ENCODE data around the gene SLC13A3. TPM values are rescaled to one million over a fixed set of nuclear protein-coding genes. Genes with fewer than 3 reads are reported as not detected.

The SLC13A3 gene
- total RNA-seq, 1 experiment from 2014 or later, result not detected

GRCh38 chr20:46588532-46589511 is 62.4 kb downstream of the SLC13A3 start:
- H3K27me3 ChIP-seq, result peaks cover 6% of the 10 kb centered on the region
- no peaks in the 10 kb centered on the region for H3K36me3 ChIP-seq
- H3K4me3 ChIP-seq, result no peak overlapping the region
- DNase-seq, result no peak
- H3K9me3 ChIP-seq, result no peaks in the 10 kb centered on the region

GRCh38 chr20:46587986-46588385 is 63.3 kb downstream of the SLC13A3 start:
- H3K4me3 ChIP-seq, result no peak overlapping the region
- DNase-seq, result no peak
- H3K36me3 ChIP-seq, result no peaks in the 10 kb centered on the region
- no peaks in the 10 kb centered on the region for H3K9me3 ChIP-seq
- peaks cover 6% of the 10 kb centered on the region for H3K27me3 ChIP-seq

GRCh38 chr20:46586724-46587123 is 64.5 kb downstream of the SLC13A3 start:
- DNase-seq, result no peak
- no peaks in the 10 kb centered on the region for H3K36me3 ChIP-seq
- H3K27me3 ChIP-seq, result peaks cover 6% of the 10 kb centered on the region
- H3K9me3 ChIP-seq, result no peaks in the 10 kb centered on the region
- H3K4me3 ChIP-seq, result no peak overlapping the region

GRCh38 chr20:46584508-46584907 is 66.8 kb downstream of the SLC13A3 start:
- Histone ChIP-seq H3K4me3 (no peak overlapping the region), H3K27me3 (peaks cover 6% of the 10 kb centered on the region), H3K9me3 (no peaks in the 10 kb centered on the region), H3K36me3 (no peaks in the 10 kb centered on the region)
- DNase-seq, result no peak

- no peaks in the 10 kb centered on the region for H3K9me3 ChIP-seq
- H3K36me3 ChIP-seq, result no peaks in the 10 kb centered on the region
- DNase-seq, result no peak
- no peak overlapping the region for H3K4me3 ChIP-seq
- H3K27me3 ChIP-seq, result peaks cover 6% of the 10 kb centered on the region
These were observed 67.6 kb downstream of the SLC13A3 start for GRCh38 chr20:46583411-46584214.

DNA sequence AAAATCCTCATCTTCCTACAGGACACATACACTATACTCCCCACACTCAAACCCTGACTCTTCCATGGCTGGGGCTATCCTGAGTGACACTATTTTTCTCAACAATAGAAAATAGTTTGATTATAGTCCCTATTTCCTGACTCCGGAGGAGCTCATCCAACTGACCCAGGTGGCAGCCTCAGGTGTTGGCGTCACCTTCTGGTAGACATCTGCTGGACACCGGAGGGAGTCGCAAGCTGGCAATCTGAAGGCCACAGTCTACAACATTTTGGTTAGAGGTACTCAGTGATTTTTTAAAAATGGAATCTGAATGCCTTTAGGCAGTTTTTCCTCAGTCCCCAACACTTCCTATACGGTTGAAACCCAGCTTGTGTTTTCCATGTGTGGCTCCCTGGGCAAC is 68.6 kb downstream of the SLC13A3 start:
- Histone ChIP-seq H3K36me3 (no peaks in the 10 kb centered on the region), H3K27me3 (peaks cover 6% of the 10 kb centered on the region), H3K9me3 (no peaks in the 10 kb centered on the region), H3K4me3 (no peak overlapping the region)
- DNase-seq, result no peak

DNA sequence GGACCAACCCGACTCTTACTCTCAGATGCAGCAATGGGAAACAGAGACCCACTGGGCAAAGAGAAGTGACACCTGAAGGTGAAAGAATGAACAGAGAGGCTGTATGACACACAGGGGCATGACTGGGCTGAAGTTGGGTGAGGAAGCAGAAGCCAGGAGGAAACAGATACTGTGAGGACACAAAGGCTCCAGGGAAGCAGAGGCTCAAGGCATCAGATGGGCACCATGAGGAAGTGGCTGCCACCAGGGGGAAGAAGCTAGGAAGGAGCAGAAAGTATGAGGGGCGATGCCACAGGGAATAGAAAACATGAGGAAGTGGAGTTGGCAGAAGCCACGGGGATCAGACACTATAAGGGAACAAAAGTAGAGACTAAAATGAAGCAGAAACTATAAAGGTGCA is 69.9 kb downstream of the SLC13A3 start:
- no peak for DNase-seq
- Histone ChIP-seq H3K4me3 (no peak overlapping the region), H3K9me3 (no peaks in the 10 kb centered on the region), H3K27me3 (peaks cover 6% of the 10 kb centered on the region), H3K36me3 (no peaks in the 10 kb centered on the region)

DNA sequence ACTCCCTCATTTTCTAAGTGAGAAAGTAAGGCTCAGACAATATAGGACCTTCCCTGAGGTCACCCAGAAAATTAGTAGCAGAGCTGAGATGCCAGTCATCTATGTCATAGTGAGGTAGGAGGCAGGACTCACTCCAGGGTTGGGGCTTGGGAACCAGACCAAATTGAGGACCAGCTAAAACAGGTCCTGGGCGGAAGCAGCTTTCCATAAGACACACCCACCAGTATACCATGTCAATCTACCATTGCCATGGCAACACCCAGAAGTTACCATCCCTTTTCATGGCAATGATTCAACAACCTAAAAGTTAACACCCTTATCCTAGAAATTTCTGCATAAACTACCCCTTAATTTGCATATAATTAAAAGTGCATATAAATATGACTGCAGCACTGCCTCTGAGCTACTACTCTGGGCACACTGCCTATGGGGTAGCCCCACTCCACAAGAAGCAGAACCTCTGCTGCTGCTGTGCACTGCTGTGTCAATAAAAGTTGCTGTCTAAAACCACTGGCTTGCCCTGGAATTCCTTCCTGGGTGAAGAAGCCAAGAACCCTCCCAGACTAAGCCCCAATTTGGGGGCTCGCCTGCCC is 70.5 kb downstream of the SLC13A3 start:
- Histone ChIP-seq H3K4me3 (no peak overlapping the region), H3K36me3 (no peaks in the 10 kb centered on the region), H3K27me3 (peaks cover 6% of the 10 kb centered on the region), H3K9me3 (no peaks in the 10 kb centered on the region)
- DNase-seq, result no peak

GRCh38 chr20:46578745-46579144 is 72.5 kb downstream of the SLC13A3 start:
- no peaks in the 10 kb centered on the region for H3K27me3 ChIP-seq
- H3K4me3 ChIP-seq, result no peak overlapping the region
- H3K9me3 ChIP-seq, result no peaks in the 10 kb centered on the region
- H3K36me3 ChIP-seq, result no peaks in the 10 kb centered on the region
- DNase-seq, result no peak

- Histone ChIP-seq H3K36me3 (no peaks in the 10 kb centered on the region), H3K27me3 (no peaks in the 10 kb centered on the region), H3K4me3 (no peak overlapping the region), H3K9me3 (no peaks in the 10 kb centered on the region)
- DNase-seq, result no peak
These were observed 74.4 kb downstream of the SLC13A3 start for GRCh38 chr20:46576774-46577395.

DNA sequence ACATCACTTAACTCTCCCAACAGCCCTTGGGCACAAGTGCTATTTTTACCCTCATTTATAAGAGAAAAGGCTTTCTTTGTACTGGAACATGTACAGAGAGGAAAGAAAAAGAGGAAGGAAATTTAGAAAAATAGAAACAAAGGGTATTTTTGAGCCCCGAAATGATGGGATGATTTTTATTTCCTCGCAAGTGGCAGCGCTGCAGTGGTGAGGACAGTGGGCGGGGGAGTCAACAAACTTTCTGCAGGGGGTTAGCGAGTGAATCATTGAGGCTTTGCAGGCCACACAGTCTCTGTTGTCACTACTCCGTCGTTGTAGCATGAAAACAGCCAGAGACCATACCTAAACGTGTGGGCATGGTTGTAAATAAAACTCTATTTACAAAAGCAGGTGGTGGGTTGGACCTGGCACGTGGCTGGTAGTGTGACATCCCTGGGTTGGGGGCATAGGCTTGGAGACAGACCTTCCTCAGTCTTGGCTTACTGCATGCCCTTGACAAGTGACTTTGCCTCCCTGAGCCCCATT is 75.3 kb downstream of the SLC13A3 start:
- H3K27me3 ChIP-seq, result no peaks in the 10 kb centered on the region
- no peak overlapping the region for H3K4me3 ChIP-seq
- no peak for DNase-seq
- no peaks in the 10 kb centered on the region for H3K36me3 ChIP-seq
- H3K9me3 ChIP-seq, result no peaks in the 10 kb centered on the region

DNA sequence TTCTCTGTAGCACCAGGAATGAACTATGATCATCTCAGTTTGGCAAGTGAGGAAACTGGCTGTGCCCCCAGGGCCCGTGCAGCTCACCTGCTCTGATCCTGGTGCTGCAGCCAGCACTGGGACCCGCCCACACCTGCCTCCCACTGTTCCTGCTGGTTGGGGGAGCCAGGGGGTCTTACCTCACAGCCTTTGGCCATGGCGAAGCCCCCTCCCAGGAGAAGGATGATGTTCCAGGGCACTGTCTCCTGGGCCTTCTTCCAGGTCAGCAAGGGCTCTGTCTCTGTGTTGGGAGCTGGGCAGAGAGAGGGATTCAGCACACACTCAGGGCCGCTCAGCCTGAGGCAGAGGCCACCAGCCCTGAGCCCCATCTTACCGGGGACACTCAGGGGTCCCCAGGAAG is 75.9 kb downstream of the SLC13A3 start:
- no peak overlapping the region for H3K4me3 ChIP-seq
- no peak for DNase-seq

DNA sequence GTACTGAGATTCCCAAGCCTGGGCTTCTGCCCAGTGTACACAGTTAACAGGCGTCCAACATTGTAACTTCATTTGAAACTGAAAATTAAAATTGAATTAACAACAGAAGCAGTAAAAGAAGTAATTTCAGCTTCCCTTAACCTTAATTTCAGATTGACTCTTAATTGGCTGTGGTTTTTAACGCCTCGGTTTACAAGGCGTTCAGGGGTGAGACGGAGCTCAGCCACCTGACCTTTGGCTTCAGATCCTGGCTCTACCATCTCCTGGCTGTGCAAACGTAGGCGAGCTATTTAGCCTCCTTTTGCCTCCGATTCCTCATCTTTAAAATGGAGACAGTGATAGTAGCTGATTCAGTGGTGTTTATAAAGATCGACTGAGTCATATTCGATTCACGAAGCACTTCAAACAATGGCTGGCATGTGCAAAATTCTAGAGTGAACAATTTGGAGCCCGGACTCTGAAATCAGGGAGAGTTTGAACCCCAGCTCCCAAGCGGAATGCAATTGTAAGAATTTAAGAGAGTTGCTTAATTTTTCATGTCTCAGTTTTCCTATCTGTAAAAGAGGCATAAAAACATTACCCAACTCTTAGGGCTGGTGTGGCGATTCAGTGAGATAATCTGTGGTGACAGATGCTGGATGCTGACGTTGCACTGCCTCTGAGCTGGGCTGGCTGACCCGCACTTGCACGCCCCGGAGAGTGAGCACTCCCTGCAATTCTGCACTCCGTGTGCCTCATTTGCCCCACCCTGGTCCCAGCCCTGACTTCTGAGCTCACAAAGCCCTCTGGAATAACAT is 77.3 kb downstream of the SLC13A3 start:
- H3K9me3 ChIP-seq, result no peaks in the 10 kb centered on the region
- DNase-seq, result no peak
- H3K4me3 ChIP-seq, result no peak overlapping the region

More for the DNA sequence above, 75.9 kb downstream of the SLC13A3 start:
- Histone ChIP-seq H3K36me3 (no peaks in the 10 kb centered on the region), H3K9me3 (no peaks in the 10 kb centered on the region), H3K27me3 (no peaks in the 10 kb centered on the region)

DNA sequence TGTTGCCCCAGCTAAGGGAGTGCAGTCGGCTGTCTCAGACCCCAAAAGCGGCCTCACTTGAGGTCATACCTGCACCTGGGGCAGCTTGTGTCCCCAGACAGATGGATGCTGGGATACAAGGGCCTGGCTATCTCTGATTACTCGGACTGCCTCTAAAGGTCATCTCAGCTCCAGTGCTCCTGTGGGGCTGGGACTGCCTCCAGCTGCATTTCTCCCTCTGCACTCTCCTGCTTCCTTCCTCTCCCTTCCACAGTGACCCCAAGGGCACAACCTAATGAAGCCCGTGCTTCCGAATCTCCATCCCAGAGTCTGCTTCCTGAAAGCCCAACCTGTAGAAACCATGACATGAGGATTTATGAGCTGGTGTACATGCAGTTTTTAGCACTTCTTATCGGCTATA is 78.0 kb downstream of the SLC13A3 start:
- no peak for DNase-seq
- Histone ChIP-seq H3K36me3 (no peaks in the 10 kb centered on the region), H3K27me3 (no peaks in the 10 kb centered on the region)

More for the DNA sequence above, 77.3 kb downstream of the SLC13A3 start:
- Histone ChIP-seq H3K27me3 (no peaks in the 10 kb centered on the region), H3K36me3 (no peaks in the 10 kb centered on the region)

DNA sequence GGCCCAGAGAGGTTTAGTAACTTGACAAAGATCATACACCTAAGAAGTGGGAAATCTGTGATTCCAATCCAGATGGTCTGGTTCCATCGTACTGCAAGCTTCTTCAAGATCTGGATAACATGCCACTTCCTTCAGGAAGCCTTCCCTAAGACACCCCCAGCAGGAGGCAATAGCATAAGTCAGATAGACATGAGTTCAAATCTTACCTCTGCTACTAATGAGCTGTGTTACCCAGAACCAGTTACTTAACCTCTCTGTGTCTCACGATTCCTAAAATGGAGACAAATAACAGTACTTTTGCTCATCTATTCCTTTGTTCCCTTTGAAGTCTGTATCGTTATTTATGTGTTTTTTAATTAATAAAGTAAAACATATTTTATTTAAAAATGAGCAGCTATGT is 78.5 kb downstream of the SLC13A3 start:
- no peaks in the 10 kb centered on the region for H3K27me3 ChIP-seq
- H3K36me3 ChIP-seq, result no peaks in the 10 kb centered on the region
- DNase-seq, result no peak
- H3K4me3 ChIP-seq, result no peak overlapping the region
- H3K9me3 ChIP-seq, result no peaks in the 10 kb centered on the region

More for the DNA sequence above, 78.0 kb downstream of the SLC13A3 start:
- Histone ChIP-seq H3K4me3 (no peak overlapping the region), H3K9me3 (no peaks in the 10 kb centered on the region)

GRCh38 chr20:46572153-46572552 is 79.1 kb downstream of the SLC13A3 start:
- H3K4me3 ChIP-seq, result no peak overlapping the region
- peak; percentile 20 for DNase-seq
- no peaks in the 10 kb centered on the region for H3K27me3 ChIP-seq
- no peaks in the 10 kb centered on the region for H3K9me3 ChIP-seq
- H3K36me3 ChIP-seq, result no peaks in the 10 kb centered on the region

All from MG63 (cell line).